ENCODE measurements around the gene FGD4.

The FGD4 gene

GRCh38 chr12:32478166-32478565 is 78.8 kb downstream of the FGD4 start:
- no peak overlapping the region for H3K27ac ChIP-seq (ENCODE audit: low read length)
- no peak overlapping the region for H3K4me3 ChIP-seq (ENCODE audit: low read depth in 1 of 2, low read length in 2 of 2)
- no peaks in the 10 kb centered on the region for H3K9me3 ChIP-seq (ENCODE audit: control insufficient read depth in 1 of 2, low read length in 2 of 2)
- H3K4me1 ChIP-seq (ENCODE audit: control insufficient read depth in 1 of 2, insufficient read depth in 2 of 2, low read length in 2 of 2): no peaks in the 10 kb centered on the region
- H3K27me3 ChIP-seq (ENCODE audit: low read depth, low read length): no peaks in the 10 kb centered on the region
- H3K36me3 ChIP-seq (ENCODE audit: control insufficient read depth in 1 of 2, insufficient read depth in 2 of 2, low read length in 2 of 2): no peaks in the 10 kb centered on the region

DNA sequence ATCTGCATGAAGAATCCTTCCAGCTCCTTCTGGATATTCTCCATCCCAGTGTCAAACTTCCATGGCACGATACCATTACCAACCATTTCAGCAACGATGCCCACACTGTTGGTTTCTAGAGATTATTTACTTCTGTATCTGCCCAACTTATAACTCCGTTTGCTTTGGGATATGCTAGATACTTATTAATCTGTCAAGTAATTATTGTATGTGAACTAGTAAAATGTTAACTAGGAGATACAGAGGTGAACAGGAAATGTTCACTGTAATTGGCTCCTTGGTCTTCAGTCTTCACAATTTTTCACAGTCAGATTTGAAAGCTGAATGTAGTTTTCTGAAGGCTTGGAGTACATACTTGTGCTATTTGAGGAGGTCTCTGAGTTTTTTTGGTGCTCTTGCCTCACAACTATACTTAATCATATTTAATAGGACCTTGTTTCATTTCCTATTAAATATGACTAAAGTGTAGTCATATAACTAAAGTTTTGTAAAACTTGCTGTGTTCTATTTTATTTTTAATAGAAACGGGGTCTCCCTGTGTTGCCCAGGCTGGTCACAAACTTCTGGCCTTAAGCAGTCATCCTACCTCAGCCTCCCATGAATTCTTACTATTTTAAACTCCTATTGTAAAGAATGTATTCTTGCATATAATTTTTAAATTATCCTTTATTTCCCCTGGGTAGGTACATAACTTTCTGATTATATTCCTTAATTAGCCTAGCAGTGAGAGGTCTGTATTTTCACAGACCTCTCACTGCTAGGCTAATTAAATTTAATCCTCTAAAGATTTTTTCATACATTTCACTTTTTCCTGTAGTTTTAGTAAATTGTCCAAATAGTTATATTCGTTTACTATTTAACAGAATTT is 79.7 kb downstream of the FGD4 start:
- no peaks in the 10 kb centered on the region for H3K9me3 ChIP-seq (ENCODE audit: control insufficient read depth in 1 of 2, low read length in 2 of 2)
- no peaks in the 10 kb centered on the region for H3K27me3 ChIP-seq (ENCODE audit: low read depth, low read length)
- H3K4me1 ChIP-seq (ENCODE audit: control insufficient read depth in 1 of 2, insufficient read depth in 2 of 2, low read length in 2 of 2): no peaks in the 10 kb centered on the region
- no peak overlapping the region for H3K4me3 ChIP-seq (ENCODE audit: low read depth in 1 of 2, low read length in 2 of 2)
- no peak overlapping the region for H3K27ac ChIP-seq (ENCODE audit: low read length)
- no peaks in the 10 kb centered on the region for H3K36me3 ChIP-seq (ENCODE audit: control insufficient read depth in 1 of 2, insufficient read depth in 2 of 2, low read length in 2 of 2)

- H3K4me1 ChIP-seq (ENCODE audit: control insufficient read depth in 1 of 2, insufficient read depth in 2 of 2, low read length in 2 of 2): no peaks in the 10 kb centered on the region
Observed at GRCh38 chr12:32482226-32482625, 82.9 kb downstream of the FGD4 start.

DNA sequence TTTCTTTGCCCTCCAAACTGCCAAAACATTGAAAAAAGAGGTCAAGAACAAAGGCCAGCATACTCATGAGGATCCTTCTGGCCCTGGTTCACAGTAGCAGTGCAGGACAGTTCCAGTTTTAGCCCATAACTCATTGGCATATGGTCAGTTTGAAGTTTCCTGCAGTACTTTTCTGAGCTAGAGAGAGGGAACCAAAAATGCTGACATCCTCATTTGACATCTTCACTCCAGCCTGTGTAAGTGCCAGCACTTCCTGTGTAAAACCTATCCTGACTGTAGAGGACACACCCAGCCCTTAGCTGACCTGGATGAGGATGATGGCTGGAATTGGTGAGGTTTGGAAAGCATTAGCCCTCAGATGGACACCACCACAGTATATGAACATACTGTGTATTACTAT is 84.1 kb downstream of the FGD4 start:
- Histone ChIP-seq H3K27me3 (ENCODE audit: low read depth, low read length) (no peaks in the 10 kb centered on the region), H3K4me1 (ENCODE audit: control insufficient read depth in 1 of 2, insufficient read depth in 2 of 2, low read length in 2 of 2) (no peaks in the 10 kb centered on the region), H3K9me3 (ENCODE audit: control insufficient read depth in 1 of 2, low read length in 2 of 2) (no peaks in the 10 kb centered on the region), H3K27ac (ENCODE audit: low read length) (peak overlapping the region; percentile 21), H3K4me3 (ENCODE audit: low read depth in 1 of 2, low read length in 2 of 2) (no peak overlapping the region), H3K36me3 (ENCODE audit: control insufficient read depth in 1 of 2, insufficient read depth in 2 of 2, low read length in 2 of 2) (no peaks in the 10 kb centered on the region)

More at GRCh38 chr12:32482226-32482625, 82.9 kb downstream of the FGD4 start:
- Histone ChIP-seq H3K27ac (ENCODE audit: low read length) (peak overlapping the region; percentile 26), H3K9me3 (ENCODE audit: control insufficient read depth in 1 of 2, low read length in 2 of 2) (no peaks in the 10 kb centered on the region), H3K36me3 (ENCODE audit: control insufficient read depth in 1 of 2, insufficient read depth in 2 of 2, low read length in 2 of 2) (no peaks in the 10 kb centered on the region), H3K4me3 (ENCODE audit: low read depth in 1 of 2, low read length in 2 of 2) (no peak overlapping the region), H3K27me3 (ENCODE audit: low read depth, low read length) (no peaks in the 10 kb centered on the region)

DNA sequence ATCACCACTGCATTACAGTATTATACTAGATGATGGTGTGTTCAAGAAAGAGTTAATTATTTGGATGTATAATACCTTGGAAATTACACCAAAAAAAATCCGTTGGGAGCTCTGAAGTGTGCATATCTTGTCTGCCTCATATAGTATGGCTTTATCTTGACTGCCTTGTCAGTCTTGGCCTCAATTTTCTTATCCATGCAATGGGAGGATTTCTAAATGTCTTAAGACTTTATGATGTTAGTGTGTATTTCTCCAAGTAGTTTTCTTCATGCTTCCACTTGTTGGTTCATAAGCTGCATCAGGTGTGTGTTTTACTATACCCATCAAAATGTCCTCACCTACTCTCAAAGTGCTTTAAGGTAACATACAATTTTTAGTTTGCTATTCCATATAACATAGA is 84.6 kb downstream of the FGD4 start:
- no peaks in the 10 kb centered on the region for H3K36me3 ChIP-seq (ENCODE audit: control insufficient read depth in 1 of 2, insufficient read depth in 2 of 2, low read length in 2 of 2)
- H3K27ac ChIP-seq (ENCODE audit: low read length): no peak overlapping the region
- no peaks in the 10 kb centered on the region for H3K4me1 ChIP-seq (ENCODE audit: control insufficient read depth in 1 of 2, insufficient read depth in 2 of 2, low read length in 2 of 2)
- no peak overlapping the region for H3K4me3 ChIP-seq (ENCODE audit: low read depth in 1 of 2, low read length in 2 of 2)
- H3K27me3 ChIP-seq (ENCODE audit: low read depth, low read length): no peaks in the 10 kb centered on the region
- H3K9me3 ChIP-seq (ENCODE audit: control insufficient read depth in 1 of 2, low read length in 2 of 2): no peaks in the 10 kb centered on the region

- no peaks in the 10 kb centered on the region for H3K36me3 ChIP-seq (ENCODE audit: control insufficient read depth in 1 of 2, insufficient read depth in 2 of 2, low read length in 2 of 2)
- no peaks in the 10 kb centered on the region for H3K27me3 ChIP-seq (ENCODE audit: low read depth, low read length)
- no peaks in the 10 kb centered on the region for H3K4me1 ChIP-seq (ENCODE audit: control insufficient read depth in 1 of 2, insufficient read depth in 2 of 2, low read length in 2 of 2)
- H3K9me3 ChIP-seq (ENCODE audit: control insufficient read depth in 1 of 2, low read length in 2 of 2): no peaks in the 10 kb centered on the region
- H3K4me3 ChIP-seq (ENCODE audit: low read depth in 1 of 2, low read length in 2 of 2): peak overlapping the region in 1 of 2 donors; percentile 26
- H3K27ac ChIP-seq (ENCODE audit: low read length): peak overlapping the region; percentile 74
Observed at GRCh38 chr12:32486158-32486557, 86.8 kb downstream of the FGD4 start.

GRCh38 chr12:32488132-32488531 is 88.8 kb downstream of the FGD4 start:
- no peaks in the 10 kb centered on the region for H3K9me3 ChIP-seq (ENCODE audit: control insufficient read depth in 1 of 2, low read length in 2 of 2)
- H3K4me1 ChIP-seq (ENCODE audit: control insufficient read depth in 1 of 2, insufficient read depth in 2 of 2, low read length in 2 of 2): no peaks in the 10 kb centered on the region
- no peaks in the 10 kb centered on the region for H3K36me3 ChIP-seq (ENCODE audit: control insufficient read depth in 1 of 2, insufficient read depth in 2 of 2, low read length in 2 of 2)
- no peak overlapping the region for H3K4me3 ChIP-seq (ENCODE audit: low read depth in 1 of 2, low read length in 2 of 2)
- H3K27me3 ChIP-seq (ENCODE audit: low read depth, low read length): no peaks in the 10 kb centered on the region
- H3K27ac ChIP-seq (ENCODE audit: low read length): no peak overlapping the region

GRCh38 chr12:32489070-32489469 is 89.7 kb downstream of the FGD4 start:
- Histone ChIP-seq H3K27me3 (ENCODE audit: low read depth, low read length) (no peaks in the 10 kb centered on the region), H3K4me3 (ENCODE audit: low read depth in 1 of 2, low read length in 2 of 2) (no peak overlapping the region), H3K27ac (ENCODE audit: low read length) (no peak overlapping the region), H3K36me3 (ENCODE audit: control insufficient read depth in 1 of 2, insufficient read depth in 2 of 2, low read length in 2 of 2) (no peaks in the 10 kb centered on the region), H3K9me3 (ENCODE audit: control insufficient read depth in 1 of 2, low read length in 2 of 2) (no peaks in the 10 kb centered on the region), H3K4me1 (ENCODE audit: control insufficient read depth in 1 of 2, insufficient read depth in 2 of 2, low read length in 2 of 2) (no peaks in the 10 kb centered on the region)

- H3K9me3 ChIP-seq (ENCODE audit: control insufficient read depth in 1 of 2, low read length in 2 of 2): no peaks in the 10 kb centered on the region
- no peak overlapping the region for H3K27ac ChIP-seq (ENCODE audit: low read length)
- no peak overlapping the region for H3K4me3 ChIP-seq (ENCODE audit: low read depth in 1 of 2, low read length in 2 of 2)
- no peaks in the 10 kb centered on the region for H3K36me3 ChIP-seq (ENCODE audit: control insufficient read depth in 1 of 2, insufficient read depth in 2 of 2, low read length in 2 of 2)
- no peaks in the 10 kb centered on the region for H3K27me3 ChIP-seq (ENCODE audit: low read depth, low read length)
- H3K4me1 ChIP-seq (ENCODE audit: control insufficient read depth in 1 of 2, insufficient read depth in 2 of 2, low read length in 2 of 2): no peaks in the 10 kb centered on the region
Observed at GRCh38 chr12:32490801-32491200, 91.4 kb downstream of the FGD4 start.

GRCh38 chr12:32493282-32493681 is 93.9 kb downstream of the FGD4 start:
- Histone ChIP-seq H3K27me3 (ENCODE audit: low read depth, low read length) (no peaks in the 10 kb centered on the region), H3K9me3 (ENCODE audit: control insufficient read depth in 1 of 2, low read length in 2 of 2) (no peaks in the 10 kb centered on the region), H3K27ac (ENCODE audit: low read length) (no peak overlapping the region)

GRCh38 chr12:32494656-32495055 is 95.3 kb downstream of the FGD4 start:
- Histone ChIP-seq H3K9me3 (ENCODE audit: control insufficient read depth in 1 of 2, low read length in 2 of 2) (no peaks in the 10 kb centered on the region), H3K4me3 (ENCODE audit: low read depth in 1 of 2, low read length in 2 of 2) (no peak overlapping the region), H3K27ac (ENCODE audit: low read length) (no peak overlapping the region), H3K36me3 (ENCODE audit: control insufficient read depth in 1 of 2, insufficient read depth in 2 of 2, low read length in 2 of 2) (no peaks in the 10 kb centered on the region), H3K4me1 (ENCODE audit: control insufficient read depth in 1 of 2, insufficient read depth in 2 of 2, low read length in 2 of 2) (no peaks in the 10 kb centered on the region), H3K27me3 (ENCODE audit: low read depth, low read length) (no peaks in the 10 kb centered on the region)

More at GRCh38 chr12:32493282-32493681, 93.9 kb downstream of the FGD4 start:
- no peak overlapping the region for H3K4me3 ChIP-seq (ENCODE audit: low read depth in 1 of 2, low read length in 2 of 2)
- H3K4me1 ChIP-seq (ENCODE audit: control insufficient read depth in 1 of 2, insufficient read depth in 2 of 2, low read length in 2 of 2): no peaks in the 10 kb centered on the region
- no peaks in the 10 kb centered on the region for H3K36me3 ChIP-seq (ENCODE audit: control insufficient read depth in 1 of 2, insufficient read depth in 2 of 2, low read length in 2 of 2)

DNA sequence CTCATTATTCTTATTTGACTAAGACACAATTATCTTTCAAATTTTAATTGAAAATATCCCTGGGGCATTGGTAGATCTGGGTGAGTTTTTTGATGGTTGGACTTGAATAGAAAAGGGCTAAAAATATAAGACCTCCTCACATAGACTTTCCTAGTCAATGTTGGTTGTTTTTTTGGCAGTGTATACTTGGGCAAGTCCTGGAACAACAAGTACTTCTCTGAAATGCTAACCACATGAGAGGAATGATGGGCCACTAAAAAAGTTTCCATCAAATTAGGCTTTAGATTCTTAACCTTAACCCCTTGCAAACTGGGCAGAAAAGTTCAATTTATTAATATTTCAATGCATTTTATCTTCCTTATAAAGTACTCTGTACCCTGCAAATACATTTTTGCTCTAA is 97.6 kb downstream of the FGD4 start:
- H3K9me3 ChIP-seq (ENCODE audit: control insufficient read depth in 1 of 2, low read length in 2 of 2): no peaks in the 10 kb centered on the region
- H3K4me1 ChIP-seq (ENCODE audit: control insufficient read depth in 1 of 2, insufficient read depth in 2 of 2, low read length in 2 of 2): peaks cover 0 to 3% of the 10 kb centered on the region in 2 donors
- no peak overlapping the region for H3K4me3 ChIP-seq (ENCODE audit: low read depth in 1 of 2, low read length in 2 of 2)
- H3K36me3 ChIP-seq (ENCODE audit: control insufficient read depth in 1 of 2, insufficient read depth in 2 of 2, low read length in 2 of 2): no peaks in the 10 kb centered on the region
- H3K27me3 ChIP-seq (ENCODE audit: low read depth, low read length): no peaks in the 10 kb centered on the region
- H3K27ac ChIP-seq (ENCODE audit: low read length): no peak overlapping the region

Measured in muscle layer of duodenum (tissue), 2 donors.